ENCODE results near the gene DACH1. TPM values are rescaled to one million over a fixed set of nuclear protein-coding genes. Genes with fewer than 3 reads are reported as not detected.

Gene DACH1
- total and polyA plus RNA-seq, 2 donors (not counting 3 experiments of a cell fraction or from before 2014, with no cell fraction given): 8.6 to 28.3 TPM

DNA sequence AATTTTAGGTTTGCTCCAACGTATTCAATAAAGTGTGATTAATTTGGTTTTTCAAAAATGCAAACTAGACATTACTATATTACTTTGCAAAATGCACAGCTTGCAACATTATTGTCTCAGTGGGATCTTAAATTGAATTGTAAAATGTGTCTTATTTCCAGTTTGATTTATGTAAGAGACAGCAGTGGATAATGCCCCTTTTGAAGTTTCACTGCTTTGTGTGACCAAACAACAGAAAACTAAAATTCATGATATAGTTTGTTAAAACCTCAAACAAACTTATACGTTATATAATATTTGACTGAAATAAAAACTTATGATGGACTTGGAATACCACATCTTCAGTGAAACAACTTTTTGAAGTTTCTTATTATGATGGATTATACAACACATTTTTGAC is 279.8 kb downstream of the DACH1 start:
- H3K4me3 ChIP-seq (replicated peaks in 1 of 3; ENCODE audit: insufficient read depth in 1 of 3, low read depth in 1 of 3, low read length in 3 of 3): no peak overlapping the region
- no peaks in the 10 kb centered on the region for H4K20me1 ChIP-seq (replicated peaks; ENCODE audit: control insufficient read depth, extremely low read depth, insufficient read depth, low read length)
- H3K79me2 ChIP-seq (ENCODE audit: control insufficient read depth, insufficient read depth, low read length): no peaks in the 10 kb centered on the region
- intact Hi-C loops (cut with micrococcal nuclease) (no loop called here), dilution Hi-C loops (cut with MboI; ENCODE audit: extremely low pct_ligation_motif_present, low sequenced_read_pairs) (no loop called here)
- H3K9ac ChIP-seq (replicated peaks; ENCODE audit: extremely low read depth, insufficient read depth, low read length): no peak overlapping the region
- H3K27me3 ChIP-seq (ENCODE audit: control insufficient read depth in 2 of 2, insufficient read depth in 2 of 2, low read length in 2 of 2): no peaks in the 10 kb centered on the region
- H2AFZ ChIP-seq (ENCODE audit: low read depth, low read length): no peak overlapping the region
- no peaks in the 10 kb centered on the region for H3K4me1 ChIP-seq (ENCODE audit: control insufficient read depth, extremely low read depth, insufficient read depth, low read length)
- no peaks in the 10 kb centered on the region for H3K36me3 ChIP-seq (ENCODE audit: control insufficient read depth in 2 of 2, extremely low read depth in 1 of 2, insufficient read depth in 2 of 2, low read length in 2 of 2)
- ChIA-PET CTCF (interaction anchor here (0.9 kb wide), 1 partner anchor 99 kb away, joined by 3 read pairs; no protein-coding TSS in a partner anchor), POLR2A (no interaction called here)
- BruUV-seq (replicated peaks): no TSS peak
- FAIRE-seq (no peak), DNase-seq (ENCODE audit: low read depth, low spot score) (no peak)
- no peak overlapping the region for H3K27ac ChIP-seq (ENCODE audit: insufficient read depth, low read depth, low read length)
- H3K4me2 ChIP-seq (ENCODE audit: insufficient read depth, low read length): no peak overlapping the region
- H3K9me1 ChIP-seq (replicated peaks; ENCODE audit: control insufficient read depth, extremely low read depth, insufficient read depth, low read length): no peaks in the 10 kb centered on the region
- TF ChIP-seq, protein P1, sequence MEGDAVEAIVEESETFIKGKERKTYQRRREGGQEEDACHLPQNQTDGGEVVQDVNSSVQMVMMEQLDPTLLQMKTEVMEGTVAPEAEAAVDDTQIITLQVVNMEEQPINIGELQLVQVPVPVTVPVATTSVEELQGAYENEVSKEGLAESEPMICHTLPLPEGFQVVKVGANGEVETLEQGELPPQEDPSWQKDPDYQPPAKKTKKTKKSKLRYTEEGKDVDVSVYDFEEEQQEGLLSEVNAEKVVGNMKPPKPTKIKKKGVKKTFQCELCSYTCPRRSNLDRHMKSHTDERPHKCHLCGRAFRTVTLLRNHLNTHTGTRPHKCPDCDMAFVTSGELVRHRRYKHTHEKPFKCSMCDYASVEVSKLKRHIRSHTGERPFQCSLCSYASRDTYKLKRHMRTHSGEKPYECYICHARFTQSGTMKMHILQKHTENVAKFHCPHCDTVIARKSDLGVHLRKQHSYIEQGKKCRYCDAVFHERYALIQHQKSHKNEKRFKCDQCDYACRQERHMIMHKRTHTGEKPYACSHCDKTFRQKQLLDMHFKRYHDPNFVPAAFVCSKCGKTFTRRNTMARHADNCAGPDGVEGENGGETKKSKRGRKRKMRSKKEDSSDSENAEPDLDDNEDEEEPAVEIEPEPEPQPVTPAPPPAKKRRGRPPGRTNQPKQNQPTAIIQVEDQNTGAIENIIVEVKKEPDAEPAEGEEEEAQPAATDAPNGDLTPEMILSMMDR (IDR thresholded peaks at IDR 0.05; ENCODE audit: extremely low read depth in 1 of 2, insufficient read depth in 1 of 2, low read depth in 1 of 2, low read length in 2 of 2): no peak
- no peak for TF ChIP-seq GATA2 (IDR thresholded peaks at IDR 0.05; ENCODE audit: insufficient read depth, insufficient read length, low read depth, low read length)
- TF ChIP-seq EZH2 (IDR thresholded peaks at IDR 0.05; ENCODE audit: borderline replicate concordance, low read depth, low read length, severe bottlenecking): no peak
- TF ChIP-seq POLR2A (IDR thresholded peaks at IDR 0.05; ENCODE audit: low read depth, low read length): no peak
- no peak for TF ChIP-seq MYC (IDR thresholded peaks at IDR 0.05; ENCODE audit: low read depth, low read length)
- TF ChIP-seq JUN (IDR thresholded peaks at IDR 0.05; ENCODE audit: borderline replicate concordance, insufficient read depth, insufficient read length, low read depth): no peak
- TF ChIP-seq, protein P2, sequence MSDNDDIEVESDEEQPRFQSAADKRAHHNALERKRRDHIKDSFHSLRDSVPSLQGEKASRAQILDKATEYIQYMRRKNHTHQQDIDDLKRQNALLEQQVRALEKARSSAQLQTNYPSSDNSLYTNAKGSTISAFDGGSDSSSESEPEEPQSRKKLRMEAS (IDR thresholded peaks at IDR 0.05; ENCODE audit: insufficient read depth, insufficient read length): no peak
- no peak for TF ChIP-seq POLR2AphosphoS5 (IDR thresholded peaks at IDR 0.05; ENCODE audit: insufficient read depth, low read depth, low read length)
- TF ChIP-seq FOS (IDR thresholded peaks at IDR 0.05; ENCODE audit: borderline replicate concordance, insufficient read depth, low read length): no peak
- H3K9me3 ChIP-seq (replicated peaks; ENCODE audit: control insufficient read depth, insufficient read depth, low read length): no peaks in the 10 kb centered on the region

Measured in endothelial cell of umbilical vein (primary cell).